GM12878 (cell line): ENCODE measurements around the gene CHDH. TPM values are rescaled to one million over a fixed set of nuclear protein-coding genes. Genes with fewer than 3 reads are reported as not detected.

Experiments used
- ATAC-seq: fragments of 200-7000 bp; cut with Tn5 transposase; 3 replicates; pipeline ENCODE4 v1.9.1; 2020; ENCODE audit warnings: mild to moderate bottlenecking, moderate library complexity
- BruUV-seq: library from RNA; stranded (reverse); fragments of 400-500 nt; replicated peaks from 2 replicates; lab custom pipeline; 2021; lab: Mats Ljungman, UMichigan
- CTCF ChIA-PET: fragments of 300-600 bp; sonication (Branson Sonifier 250); formaldehyde crosslinking; extraction: SDS; loops from one replicate; lab custom pipeline; 2021; ENCODE audit warnings: inconsistent platforms; lab: Yijun Ruan, JAX
- POLR2A ChIA-PET: fragments of 350-600 bp; formaldehyde crosslinking; extraction: SDS; loops from one replicate; lab custom pipeline; 2021; ENCODE audit warnings: inconsistent platforms; lab: Charles Lee
- RAD21 ChIA-PET: fragments of 300-600 bp; sonication (Branson Sonifier 250); formaldehyde crosslinking; loops from one replicate; lab custom pipeline; 2023; ENCODE audit warnings: antibody characterized with exemption; ENCODE audit not compliant: unreplicated experiment; lab: Charles Lee
- SMC1A ChIA-PET: fragments of 300-600 bp; sonication (Branson Sonifier 250); formaldehyde crosslinking; loops from one replicate; lab custom pipeline; 2023; ENCODE audit not compliant: unreplicated experiment, uncharacterized antibody; lab: Charles Lee
- DNase-seq: peaks from one replicate; pipeline ENCODE4 v3.0.0-alpha.2; 2011; ENCODE audit warnings: low read depth, low spot score
- FAIRE-seq: peaks from 3 replicates; lab custom pipeline; 2011; peaks lifted over from hg19 to GRCh38; lab: Jason Lieb, UNC
- H2AFZ ChIP-seq: 2 replicates; pipeline ENCODE4 v1.6.0; 2011; ENCODE audit warnings: low read depth, low read length, control low read depth; ENCODE audit not compliant: control insufficient read depth
- H3K27ac ChIP-seq: 2 replicates; pipeline ENCODE4 v1.5.1; 2011; ENCODE audit warnings: control low read depth; ENCODE audit not compliant: control insufficient read depth, insufficient read depth
- H3K27me3 ChIP-seq, 2 experiments: replicated peaks in 1 of 2; 2 replicates each; pipeline versions ENCODE4 v1.6.0 to v1.6.1; 2011; ENCODE audit warnings: low read length in 1 of 2; ENCODE audit not compliant: control insufficient read depth in 2 of 2, insufficient read depth in 2 of 2
- H3K36me3 ChIP-seq, 2 experiments: 2 replicates each; pipeline ENCODE4 v1.5.1; 2011; ENCODE audit warnings: low read length in 1 of 2; ENCODE audit not compliant: control insufficient read depth in 2 of 2, insufficient read depth in 2 of 2
- H3K4me1 ChIP-seq: 2 replicates; pipeline ENCODE4 v1.6.1; 2011; ENCODE audit warnings: mild to moderate bottlenecking, low read length, moderate library complexity, mixed read lengths; ENCODE audit not compliant: control insufficient read depth, insufficient read depth
- H3K4me2 ChIP-seq: 2 replicates; pipeline ENCODE4 v1.6.0; 2011; ENCODE audit warnings: control low read depth; ENCODE audit not compliant: control insufficient read depth, insufficient read depth
- H3K4me3 ChIP-seq: fragments of 200-600 bp; sonication (generic); 2 replicates; pipeline ENCODE4 v1.5.1; 2016
- H3K79me2 ChIP-seq: 2 replicates; pipeline ENCODE4 v1.6.0; 2011; ENCODE audit warnings: low read length; ENCODE audit not compliant: control insufficient read depth, insufficient read depth
- H3K9ac ChIP-seq: 2 replicates; pipeline ENCODE4 v1.8.0; 2011; ENCODE audit warnings: low read length, control low read depth, mixed read lengths; ENCODE audit not compliant: control insufficient read depth, insufficient read depth
- H3K9me3 ChIP-seq: replicated peaks from 3 replicates; pipeline ENCODE4 v1.5.1; 2011; ENCODE audit warnings: mild to moderate bottlenecking, low read length; ENCODE audit not compliant: control insufficient read depth, insufficient read depth
- H4K20me1 ChIP-seq: 2 replicates; pipeline ENCODE4 v1.6.0; 2011; ENCODE audit not compliant: control insufficient read depth, insufficient read depth
- MTA2 ChIP-seq: fragments of 450-650 bp; IDR thresholded peaks from 2 replicates; pipeline ENCODE4 v1.6.1; 2016; ENCODE audit warnings: low read depth, mild to moderate bottlenecking, moderate library complexity
- POLR2AphosphoS5 ChIP-seq: IDR thresholded peaks from 2 replicates; pipeline ENCODE4 v1.6.1; 2011; ENCODE audit warnings: mild to moderate bottlenecking, low read length, inconsistent platforms
- SMAD1 ChIP-seq: fragments of 450-650 bp; IDR thresholded peaks from 2 replicates; pipeline ENCODE4 v1.6.1; 2018; ENCODE audit warnings: mild to moderate bottlenecking, low read depth; ENCODE audit not compliant: partially characterized antibody
- SUZ12 ChIP-seq: fragments of 200-600 bp; sonication (generic); IDR thresholded peaks from one replicate; pipeline ENCODE4 v1.6.1; 2018; ENCODE audit warnings: antibody characterized with exemption, mild to moderate bottlenecking; ENCODE audit not compliant: unreplicated experiment
- WGBS: methylation state at CpG from one replicate; pipeline ENCODE4 v1.1.6; 2016; ENCODE audit warnings: low lambda C conversion rate; ENCODE audit not compliant: insufficient replicate concordance, insufficient coverage; ENCODE audit errors: missing lambda C conversion rate; 5-methylcytosine and 5-hydroxymethylcytosine counted together
- in situ Hi-C: fragments of 300-500 bp; cut with MboI; formaldehyde crosslinking; loops from 9 replicates; pipeline ENCODE4 v1.14.3; 2018; ENCODE audit warnings: mixed read lengths
- intact Hi-C: fragments of 100-400 bp; cut with micrococcal nuclease; formaldehyde crosslinking; loops from one replicate; pipeline ENCODE4 v1.14.2; 2022; ENCODE audit not compliant: unreplicated experiment
- polyA plus RNA-seq, 11 experiments: library from polyadenylated mRNA; depleted of rRNA in 4 of 11; unstranded in 6 of 11; stranded (reverse) in 5 of 11; fragments of >200 nt; fragmentation: Nextera tagmentation in 4 of 11; fragmentation: Illumina TruSeq in 1 of 11; extraction: Ambion mirVana in 4 of 11; extraction: Trizol in 1 of 11; gene quantifications; 1 replicate in 1 of 11; 2 replicates in 10 of 11; pipeline versions ENCODE4 v1.2.1 to v1.2.3, GENCODE V29; 2011 to 2016; ENCODE audit warnings: inconsistent platforms in 2 of 11, missing spikeins in 2 of 11, low read depth in 1 of 11
- total RNA-seq, 4 experiments: library from RNA; depleted of rRNA in 3 of 4; stranded (reverse); fragments of >200 nt in 3 of 4; fragmentation: Illumina TruSeq in 1 of 4; extraction: Trizol in 1 of 4; gene quantifications; 2 replicates each; pipeline versions ENCODE4 v1.2.1 to v1.2.3, GENCODE V29; 2013 to 2021
- TF ChIP-seq, protein P1 (sequence below): fragments of 450-650 bp; IDR thresholded peaks from 2 replicates; pipeline ENCODE4 v1.6.1; 2017; ENCODE audit warnings: low read depth, mild to moderate bottlenecking, moderate library complexity
- TF ChIP-seq, protein P2 (sequence below): fragments of 450-650 bp; IDR thresholded peaks from 2 replicates; pipeline ENCODE4 v1.6.1; 2017; ENCODE audit warnings: antibody characterized with exemption, mild to moderate bottlenecking, moderate library complexity
- TF ChIP-seq, protein P3 (sequence below): IDR thresholded peaks from 2 replicates; pipeline ENCODE4 v1.6.1; 2011; ENCODE audit warnings: mild to moderate bottlenecking, low read depth, low read length, moderate library complexity; ENCODE audit not compliant: insufficient replicate concordance
- TF ChIP-seq, protein P4 (sequence below): fragments of 450-650 bp; IDR thresholded peaks from 2 replicates; pipeline ENCODE4 v1.6.1; 2016; ENCODE audit warnings: mild to moderate bottlenecking
- TF ChIP-seq, protein P5 (sequence below): fragments of 450-650 bp; IDR thresholded peaks from 2 replicates; pipeline ENCODE4 v1.6.1; 2016; ENCODE audit warnings: mild to moderate bottlenecking

CHDH gene
- total and polyA plus RNA-seq, 10 of the 15 experiments (the other 5 are each of a cell fraction or from before 2014, with no cell fraction given) = 0.95 to 8.3 (median 2.9) TPM

DNA sequence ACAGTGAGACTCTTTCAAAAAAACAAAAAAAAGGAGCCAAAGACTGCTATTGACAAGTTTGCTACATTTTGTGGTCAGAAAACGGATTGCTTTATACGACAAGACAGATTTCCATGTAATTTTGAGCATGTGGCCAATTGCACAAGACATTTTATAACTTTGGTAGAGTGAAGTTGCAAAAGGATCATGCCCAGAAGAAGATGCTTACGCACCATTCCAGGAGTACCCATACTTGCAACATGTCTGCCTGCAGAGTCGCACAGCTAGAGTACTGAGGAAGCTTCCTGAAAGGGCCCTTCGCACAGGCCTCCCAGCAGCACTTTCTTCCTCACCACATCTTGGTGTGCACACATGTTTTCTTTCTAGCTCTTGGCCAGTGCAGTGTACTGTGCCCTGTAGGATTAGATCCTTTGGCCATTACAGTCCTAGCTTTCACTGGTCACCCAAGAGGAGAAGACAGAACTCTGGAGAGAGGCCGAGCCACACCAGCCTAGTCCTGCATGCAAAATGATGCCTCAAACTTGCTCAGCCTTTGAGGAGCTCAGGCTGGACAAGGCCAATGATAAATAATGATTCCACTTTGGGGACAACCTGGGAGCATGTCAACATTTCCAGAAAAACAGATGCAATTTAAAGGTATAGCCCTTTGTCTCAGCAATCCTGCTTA, 11.7 kb downstream of the CHDH start (continued):
- TF ChIP-seq, protein P1, sequence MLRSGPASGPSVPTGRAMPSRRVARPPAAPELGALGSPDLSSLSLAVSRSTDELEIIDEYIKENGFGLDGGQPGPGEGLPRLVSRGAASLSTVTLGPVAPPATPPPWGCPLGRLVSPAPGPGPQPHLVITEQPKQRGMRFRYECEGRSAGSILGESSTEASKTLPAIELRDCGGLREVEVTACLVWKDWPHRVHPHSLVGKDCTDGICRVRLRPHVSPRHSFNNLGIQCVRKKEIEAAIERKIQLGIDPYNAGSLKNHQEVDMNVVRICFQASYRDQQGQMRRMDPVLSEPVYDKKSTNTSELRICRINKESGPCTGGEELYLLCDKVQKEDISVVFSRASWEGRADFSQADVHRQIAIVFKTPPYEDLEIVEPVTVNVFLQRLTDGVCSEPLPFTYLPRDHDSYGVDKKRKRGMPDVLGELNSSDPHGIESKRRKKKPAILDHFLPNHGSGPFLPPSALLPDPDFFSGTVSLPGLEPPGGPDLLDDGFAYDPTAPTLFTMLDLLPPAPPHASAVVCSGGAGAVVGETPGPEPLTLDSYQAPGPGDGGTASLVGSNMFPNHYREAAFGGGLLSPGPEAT = no peak
- TF ChIP-seq, protein P2, sequence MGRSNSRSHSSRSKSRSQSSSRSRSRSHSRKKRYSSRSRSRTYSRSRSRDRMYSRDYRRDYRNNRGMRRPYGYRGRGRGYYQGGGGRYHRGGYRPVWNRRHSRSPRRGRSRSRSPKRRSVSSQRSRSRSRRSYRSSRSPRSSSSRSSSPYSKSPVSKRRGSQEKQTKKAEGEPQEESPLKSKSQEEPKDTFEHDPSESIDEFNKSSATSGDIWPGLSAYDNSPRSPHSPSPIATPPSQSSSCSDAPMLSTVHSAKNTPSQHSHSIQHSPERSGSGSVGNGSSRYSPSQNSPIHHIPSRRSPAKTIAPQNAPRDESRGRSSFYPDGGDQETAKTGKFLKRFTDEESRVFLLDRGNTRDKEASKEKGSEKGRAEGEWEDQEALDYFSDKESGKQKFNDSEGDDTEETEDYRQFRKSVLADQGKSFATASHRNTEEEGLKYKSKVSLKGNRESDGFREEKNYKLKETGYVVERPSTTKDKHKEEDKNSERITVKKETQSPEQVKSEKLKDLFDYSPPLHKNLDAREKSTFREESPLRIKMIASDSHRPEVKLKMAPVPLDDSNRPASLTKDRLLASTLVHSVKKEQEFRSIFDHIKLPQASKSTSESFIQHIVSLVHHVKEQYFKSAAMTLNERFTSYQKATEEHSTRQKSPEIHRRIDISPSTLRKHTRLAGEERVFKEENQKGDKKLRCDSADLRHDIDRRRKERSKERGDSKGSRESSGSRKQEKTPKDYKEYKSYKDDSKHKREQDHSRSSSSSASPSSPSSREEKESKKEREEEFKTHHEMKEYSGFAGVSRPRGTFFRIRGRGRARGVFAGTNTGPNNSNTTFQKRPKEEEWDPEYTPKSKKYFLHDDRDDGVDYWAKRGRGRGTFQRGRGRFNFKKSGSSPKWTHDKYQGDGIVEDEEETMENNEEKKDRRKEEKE = no peak
- TF ChIP-seq, protein P3, sequence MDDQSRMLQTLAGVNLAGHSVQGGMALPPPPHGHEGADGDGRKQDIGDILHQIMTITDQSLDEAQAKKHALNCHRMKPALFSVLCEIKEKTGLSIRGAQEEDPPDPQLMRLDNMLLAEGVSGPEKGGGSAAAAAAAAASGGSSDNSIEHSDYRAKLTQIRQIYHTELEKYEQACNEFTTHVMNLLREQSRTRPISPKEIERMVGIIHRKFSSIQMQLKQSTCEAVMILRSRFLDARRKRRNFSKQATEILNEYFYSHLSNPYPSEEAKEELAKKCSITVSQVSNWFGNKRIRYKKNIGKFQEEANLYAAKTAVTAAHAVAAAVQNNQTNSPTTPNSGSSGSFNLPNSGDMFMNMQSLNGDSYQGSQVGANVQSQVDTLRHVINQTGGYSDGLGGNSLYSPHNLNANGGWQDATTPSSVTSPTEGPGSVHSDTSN = no peak
- TF ChIP-seq, all 136 proteins: peak for 0

DNA sequence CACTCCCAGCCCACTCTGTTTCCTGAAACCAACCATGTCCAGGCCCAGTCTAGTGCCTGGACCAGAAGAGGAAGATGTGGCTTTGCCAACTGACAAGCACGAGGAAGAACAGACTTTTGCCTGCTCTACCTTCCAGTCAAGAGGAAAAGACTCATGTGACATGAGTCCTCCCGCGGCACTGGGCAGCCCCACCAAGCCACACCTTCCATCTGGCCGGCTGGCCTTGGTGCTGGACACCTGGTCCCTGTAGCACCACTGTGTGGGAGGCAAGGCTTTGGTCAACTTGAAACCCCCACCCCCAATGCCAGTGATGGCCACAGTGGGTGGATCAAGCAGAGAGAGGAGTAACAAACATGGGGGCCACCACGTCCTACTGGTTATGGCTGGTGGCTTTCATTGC, 12.5 kb downstream of the CHDH start:
- Histone ChIP-seq H3K4me3 (no peak overlapping the region), H3K4me2 (no peak overlapping the region)
- no peak for DNase-seq

More for the DNA sequence above, 12.5 kb downstream of the CHDH start:
- CTCF ChIA-PET = interaction anchor here (1.9 kb wide), 1 partner anchor 8 kb away, joined by 5 read pairs; no protein-coding TSS in a partner anchor
- Histone ChIP-seq H3K9ac (no peak overlapping the region), H3K4me1 (no peaks in the 10 kb centered on the region), H3K27me3 (no peaks in the 10 kb centered on the region), H2AFZ (no peak overlapping the region), H3K79me2 (no peaks in the 10 kb centered on the region), H3K9me3 (no peaks in the 10 kb centered on the region), H3K36me3 (no peaks in the 10 kb centered on the region), H3K27ac (no peak overlapping the region), H4K20me1 (no peaks in the 10 kb centered on the region)
- intact Hi-C loops (no loop called here), in situ Hi-C loops (no loop called here)
- POLR2A ChIA-PET = no interaction called here
- FAIRE-seq (no peak), ATAC-seq (no peak)
- SMC1A ChIA-PET = no interaction called here
- RAD21 ChIA-PET = no interaction called here
- 57% methylated on average over 5 of the region's 5 CpGs for WGBS
- BruUV-seq = no TSS peak
- TF ChIP-seq, protein P4, sequence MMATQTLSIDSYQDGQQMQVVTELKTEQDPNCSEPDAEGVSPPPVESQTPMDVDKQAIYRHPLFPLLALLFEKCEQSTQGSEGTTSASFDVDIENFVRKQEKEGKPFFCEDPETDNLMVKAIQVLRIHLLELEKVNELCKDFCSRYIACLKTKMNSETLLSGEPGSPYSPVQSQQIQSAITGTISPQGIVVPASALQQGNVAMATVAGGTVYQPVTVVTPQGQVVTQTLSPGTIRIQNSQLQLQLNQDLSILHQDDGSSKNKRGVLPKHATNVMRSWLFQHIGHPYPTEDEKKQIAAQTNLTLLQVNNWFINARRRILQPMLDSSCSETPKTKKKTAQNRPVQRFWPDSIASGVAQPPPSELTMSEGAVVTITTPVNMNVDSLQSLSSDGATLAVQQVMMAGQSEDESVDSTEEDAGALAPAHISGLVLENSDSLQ = no peak
- TF ChIP-seq SMAD1 (no peak), POLR2AphosphoS5 (no peak), MTA2 (no peak), SUZ12 (no peak)
- TF ChIP-seq, protein P5, sequence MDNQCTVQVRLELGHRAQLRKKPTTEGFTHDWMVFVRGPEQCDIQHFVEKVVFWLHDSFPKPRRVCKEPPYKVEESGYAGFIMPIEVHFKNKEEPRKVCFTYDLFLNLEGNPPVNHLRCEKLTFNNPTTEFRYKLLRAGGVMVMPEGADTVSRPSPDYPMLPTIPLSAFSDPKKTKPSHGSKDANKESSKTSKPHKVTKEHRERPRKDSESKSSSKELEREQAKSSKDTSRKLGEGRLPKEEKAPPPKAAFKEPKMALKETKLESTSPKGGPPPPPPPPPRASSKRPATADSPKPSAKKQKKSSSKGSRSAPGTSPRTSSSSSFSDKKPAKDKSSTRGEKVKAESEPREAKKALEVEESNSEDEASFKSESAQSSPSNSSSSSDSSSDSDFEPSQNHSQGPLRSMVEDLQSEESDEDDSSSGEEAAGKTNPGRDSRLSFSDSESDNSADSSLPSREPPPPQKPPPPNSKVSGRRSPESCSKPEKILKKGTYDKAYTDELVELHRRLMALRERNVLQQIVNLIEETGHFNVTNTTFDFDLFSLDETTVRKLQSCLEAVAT = no peak
